Lung (tissue), 12 donors: Measurements from ENCODE around the gene TRAK2. TPM values are rescaled to one million over a fixed set of nuclear protein-coding genes. Genes with fewer than 3 reads are reported as not detected.

Experiments
- ATAC-seq: fragments of 200-7000 bp; cut with Tn5 transposase; one replicate; pipeline ENCODE4 v1.9.1; 2020; ENCODE audit warnings: moderate number of reproducible peaks; ENCODE audit not compliant: insufficient read depth, low FRiP score
- DNase-seq, 3 donors: peaks; one replicate each; pipeline ENCODE4 v3.0.0-alpha.2; 2013 to 2017
- H3K27ac ChIP-seq, 2 donors: one replicate each; pipeline ENCODE4 v1.5.1; 2013; ENCODE audit warnings: mild to moderate bottlenecking in 2 of 2, moderate library complexity in 2 of 2, control low read depth in 1 of 2, inconsistent platforms in 1 of 2, low read depth in 1 of 2, low read length in 1 of 2
- H3K27me3 ChIP-seq, 3 donors: one replicate each; pipeline ENCODE4 v1.5.1; 2013; ENCODE audit warnings: low read length in 2 of 3; ENCODE audit not compliant: control insufficient read depth in 3 of 3, insufficient read depth in 3 of 3
- H3K36me3 ChIP-seq, 4 donors: one replicate each; pipeline ENCODE4 v1.5.1; 2013; ENCODE audit warnings: low read length in 4 of 4, mild to moderate bottlenecking in 1 of 4, moderate library complexity in 1 of 4; ENCODE audit not compliant: control insufficient read depth in 4 of 4, insufficient read depth in 4 of 4
- H3K4me1 ChIP-seq, 5 donors: one replicate each; pipeline ENCODE4 v1.5.1; 2013; ENCODE audit warnings: low read length in 5 of 5, mild to moderate bottlenecking in 2 of 5, moderate library complexity in 1 of 5; ENCODE audit not compliant: control insufficient read depth in 5 of 5, insufficient read depth in 5 of 5
- H3K4me3 ChIP-seq: one replicate; pipeline ENCODE4 v1.5.1; 2013; ENCODE audit warnings: mild to moderate bottlenecking, control low read depth, moderate library complexity
- H3K9ac ChIP-seq, 2 donors: one replicate each; pipeline ENCODE4 v1.5.1; 2013; ENCODE audit warnings: low read length in 2 of 2, control low read depth in 1 of 2; ENCODE audit not compliant: insufficient read depth in 1 of 2
- H3K9me3 ChIP-seq, 4 donors: one replicate each; pipeline ENCODE4 v1.5.1; 2013; ENCODE audit warnings: low read length in 3 of 4, mild to moderate bottlenecking in 1 of 4, moderate library complexity in 1 of 4; ENCODE audit not compliant: control insufficient read depth in 4 of 4, insufficient read depth in 3 of 4
- WGBS, 2 donors: extraction: QIAGEN DNeasy Blood & Tissue Kit; methylation state at CpG; one replicate each; pipeline ENCODE4 v1.1.7; 2013; 5-methylcytosine and 5-hydroxymethylcytosine counted together
- polyA plus RNA-seq, 2 donors: library from polyadenylated mRNA; stranded (reverse); fragments of 200-250 nt; gene quantifications; one replicate each; pipeline ENCODE4 v1.2.1, GENCODE V29; 2013
- total RNA-seq, 2 donors: library from RNA; depleted of rRNA in 1 of 2; stranded (reverse); fragments of >200 nt in 1 of 2; gene quantifications; one replicate each; pipeline ENCODE4 v1.2.1, GENCODE V29; 2014 to 2021
- TF ChIP-seq, protein P1 (sequence below): IDR thresholded peaks from 2 replicates; pipeline ENCODE4 v1.5.1; 2012; ENCODE audit warnings: mild to moderate bottlenecking; ENCODE audit errors: control extremely low read depth, extremely low read depth
- donor health status: control.
- donor health status: control.
- donor health status: Bipolar disorder and iron deficiency.
- donor health status: healthy.
- donor health status: DM: yes; HTN: yes; CAD: no.

TRAK2 gene
- total and polyA plus RNA-seq, 4 donors: 13.1 to 62.7 (median 29.2) TPM

DNA sequence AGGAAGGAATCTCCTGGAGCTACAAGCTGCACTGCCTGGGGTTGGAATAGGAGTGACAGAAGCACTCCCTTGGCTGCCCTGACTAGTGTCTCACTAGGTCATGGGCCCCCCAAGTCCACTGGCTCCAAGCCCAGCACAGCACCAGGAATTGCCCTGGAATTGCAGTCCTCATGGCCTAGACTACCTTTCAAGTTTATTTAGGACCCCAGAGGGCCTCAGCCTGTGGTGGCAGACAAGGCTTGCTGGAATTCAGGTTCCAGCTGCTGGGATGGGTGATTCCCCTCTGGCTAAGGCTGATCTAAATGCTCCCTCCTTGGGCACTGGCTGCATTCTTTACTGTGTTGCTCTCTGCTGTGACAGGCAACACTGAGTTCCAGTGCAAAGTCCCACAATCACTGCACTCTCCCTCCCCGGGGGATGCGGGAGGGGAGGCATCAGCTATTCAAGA is 14.3 kb upstream of the TRAK2 start:
- Histone ChIP-seq H3K27me3 (no peaks in the 10 kb centered on the region), H3K4me1 (peaks cover 0 to 2% (median 0%) of the 10 kb centered on the region in 5 donors), H3K36me3 (peaks cover 12 to 47% (median 25%) of the 10 kb centered on the region in 4 donors), H3K4me3 (no peak overlapping the region), H3K9ac (no peak overlapping the region), H3K9me3 (no peaks in the 10 kb centered on the region), H3K27ac (peak overlapping the region in 1 of 2 donors; percentile 23)
- DNase-seq: no peak
- TF ChIP-seq, protein P1, sequence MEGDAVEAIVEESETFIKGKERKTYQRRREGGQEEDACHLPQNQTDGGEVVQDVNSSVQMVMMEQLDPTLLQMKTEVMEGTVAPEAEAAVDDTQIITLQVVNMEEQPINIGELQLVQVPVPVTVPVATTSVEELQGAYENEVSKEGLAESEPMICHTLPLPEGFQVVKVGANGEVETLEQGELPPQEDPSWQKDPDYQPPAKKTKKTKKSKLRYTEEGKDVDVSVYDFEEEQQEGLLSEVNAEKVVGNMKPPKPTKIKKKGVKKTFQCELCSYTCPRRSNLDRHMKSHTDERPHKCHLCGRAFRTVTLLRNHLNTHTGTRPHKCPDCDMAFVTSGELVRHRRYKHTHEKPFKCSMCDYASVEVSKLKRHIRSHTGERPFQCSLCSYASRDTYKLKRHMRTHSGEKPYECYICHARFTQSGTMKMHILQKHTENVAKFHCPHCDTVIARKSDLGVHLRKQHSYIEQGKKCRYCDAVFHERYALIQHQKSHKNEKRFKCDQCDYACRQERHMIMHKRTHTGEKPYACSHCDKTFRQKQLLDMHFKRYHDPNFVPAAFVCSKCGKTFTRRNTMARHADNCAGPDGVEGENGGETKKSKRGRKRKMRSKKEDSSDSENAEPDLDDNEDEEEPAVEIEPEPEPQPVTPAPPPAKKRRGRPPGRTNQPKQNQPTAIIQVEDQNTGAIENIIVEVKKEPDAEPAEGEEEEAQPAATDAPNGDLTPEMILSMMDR: no peak
- ATAC-seq: no peak
- 93 to 94% methylated on average over 2 of the region's 2 CpGs for WGBS, 2 donors

DNA sequence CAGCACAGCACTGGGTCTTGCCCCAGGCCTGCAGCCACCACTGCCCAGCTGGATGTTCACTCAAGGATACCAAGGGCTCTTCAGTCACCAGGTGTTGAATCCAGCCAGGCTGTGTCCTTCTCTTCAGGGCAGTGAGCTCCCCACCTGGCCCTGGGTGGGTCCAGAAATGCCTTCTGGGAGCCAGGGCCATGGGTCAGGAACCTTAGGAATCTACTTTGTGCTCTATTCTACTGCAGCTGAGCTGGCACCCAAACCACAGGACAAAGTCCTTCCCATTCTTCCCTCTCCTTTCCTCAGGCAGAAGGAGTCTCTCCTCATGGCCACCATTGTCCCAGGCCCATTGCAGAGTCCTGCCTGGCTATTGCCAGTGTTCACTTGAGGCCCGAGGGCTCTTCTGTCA is 13.3 kb upstream of the TRAK2 start:
- TF ChIP-seq, protein P1: no peak
- WGBS, 2 donors: 99 to 100% methylated on average over 1 of the region's 1 CpG
- H3K4me3 ChIP-seq: no peak overlapping the region
- H3K9ac ChIP-seq: no peak overlapping the region
- no peaks in the 10 kb centered on the region for H3K27me3 ChIP-seq
- no peaks in the 10 kb centered on the region for H3K9me3 ChIP-seq
- DNase-seq (no peak), ATAC-seq (no peak)
- H3K4me1 ChIP-seq: peaks cover 0 to 2% (median 0%) of the 10 kb centered on the region in 5 donors
- peaks cover 12 to 44% (median 26%) of the 10 kb centered on the region in 4 donors for H3K36me3 ChIP-seq
- peak overlapping the region in 1 of 2 donors; percentile 15 for H3K27ac ChIP-seq

DNA sequence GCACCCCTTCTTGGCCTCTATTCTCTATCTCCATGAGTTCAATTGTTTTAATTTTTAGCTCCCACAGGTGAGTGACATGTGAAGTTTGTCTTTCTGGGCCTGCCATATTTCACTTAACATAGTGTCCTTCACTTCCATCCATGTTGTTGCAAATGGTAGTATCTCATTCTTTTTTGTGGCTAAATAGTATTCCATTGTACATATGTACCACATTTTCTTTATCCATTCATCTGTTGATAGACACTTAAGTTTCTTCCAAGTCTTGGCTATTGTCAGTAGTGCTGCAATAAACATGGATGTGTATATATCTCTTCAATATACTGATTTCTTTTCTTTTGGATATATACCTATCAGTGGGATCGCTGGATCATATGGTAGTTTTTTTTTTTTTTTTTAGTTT is 9.3 kb upstream of the TRAK2 start:
- Histone ChIP-seq H3K27ac (no peak overlapping the region), H3K4me1 (no peaks in the 10 kb centered on the region), H3K4me3 (no peak overlapping the region), H3K9me3 (no peaks in the 10 kb centered on the region), H3K36me3 (peaks cover 11 to 40% (median 25%) of the 10 kb centered on the region in 4 donors), H3K9ac (no peak overlapping the region), H3K27me3 (no peaks in the 10 kb centered on the region)
- TF ChIP-seq, protein P1: no peak
- DNase-seq: no peak
- WGBS, 2 donors: 95 to 100% methylated on average over 1 of the region's 1 CpG
- no peak for ATAC-seq

DNA sequence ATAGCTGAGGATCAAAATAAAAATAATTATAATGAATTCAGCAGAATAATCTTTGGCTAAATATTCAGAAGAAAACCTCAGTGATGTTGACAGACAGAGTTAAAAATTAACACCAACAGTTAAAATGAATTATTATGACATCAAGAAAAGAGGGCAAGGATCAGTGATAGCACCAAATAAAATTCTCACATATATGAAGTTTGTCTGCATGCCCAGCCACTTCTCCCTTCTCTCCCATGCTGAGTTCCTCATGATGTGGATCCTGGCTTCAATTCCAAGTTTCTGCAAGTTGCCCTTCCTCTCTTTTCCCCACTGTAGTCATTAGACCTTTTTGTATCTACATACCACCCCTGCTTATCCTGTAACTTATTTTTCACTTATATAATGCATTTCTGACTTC is 7.1 kb upstream of the TRAK2 start:
- DNase-seq: no peak
- TF ChIP-seq, protein P1: no peak
- H3K4me3 ChIP-seq: no peak overlapping the region

More for the DNA sequence above, 7.1 kb upstream of the TRAK2 start:
- Histone ChIP-seq H3K36me3 (peaks cover 7 to 34% (median 16%) of the 10 kb centered on the region in 4 donors), H3K9ac (no peak overlapping the region), H3K27me3 (no peaks in the 10 kb centered on the region), H3K9me3 (no peaks in the 10 kb centered on the region), H3K27ac (no peak overlapping the region), H3K4me1 (peaks cover 0 to under 1% (median 0%) of the 10 kb centered on the region in 5 donors)
- ATAC-seq: no peak
